ENCODE results near the gene SEMA7A. TPM values are rescaled to one million over a fixed set of nuclear protein-coding genes. Genes with fewer than 3 reads are reported as not detected.

SEMA7A gene
- total and polyA plus RNA-seq, 8 donors, result 4.5 to 7.8 (median 5.9) TPM

- Histone ChIP-seq H3K27ac (no peak overlapping the region), H3K27me3 (no peaks in the 10 kb centered on the region), H3K4me1 (peaks cover 0 to 36% of the 10 kb centered on the region in 2 donors), H3K9me3 (no peaks in the 10 kb centered on the region), H3K4me3 (no peak overlapping the region), H3K36me3 (no peaks in the 10 kb centered on the region)
- DNase-seq (peak; percentile 61 to 98 (median 86)), ATAC-seq (peak; percentile 95)
- intact Hi-C loops (cut with DNase I), result loop anchor here (5.0 kb wide), 1 partner anchor 55 kb away; no protein-coding TSS in a partner anchor
- peak; percentile 95 to 98 for TF ChIP-seq CTCF (IDR thresholded peaks at IDR 0.05)
These were observed 51.5 kb downstream of the SEMA7A start for GRCh38 chr15:74382004-74382816.

GRCh38 chr15:74381481-74381880, 52.3 kb downstream of the SEMA7A start:
- Histone ChIP-seq H3K4me1 (peaks cover 0 to 36% of the 10 kb centered on the region in 2 donors), H3K27ac (no peak overlapping the region), H3K27me3 (no peaks in the 10 kb centered on the region), H3K9me3 (no peaks in the 10 kb centered on the region), H3K4me3 (no peak overlapping the region), H3K36me3 (no peaks in the 10 kb centered on the region)
- no peak for DNase-seq
- TF ChIP-seq CTCF (IDR thresholded peaks at IDR 0.05), result no peak
- ATAC-seq, result no peak
- intact Hi-C loops (cut with DNase I), result loop anchor here (5.0 kb wide), 1 partner anchor 56 kb away; no protein-coding TSS in a partner anchor

- H3K9me3 ChIP-seq, result no peaks in the 10 kb centered on the region
- no peak for TF ChIP-seq CTCF (IDR thresholded peaks at IDR 0.05)
- no peaks in the 10 kb centered on the region for H3K36me3 ChIP-seq
- no peaks in the 10 kb centered on the region for H3K27me3 ChIP-seq
- no peak overlapping the region for H3K27ac ChIP-seq
- no peak overlapping the region for H3K4me3 ChIP-seq
- intact Hi-C loops (cut with DNase I), result loop anchor here (5.0 kb wide), 1 partner anchor 56 kb away; no protein-coding TSS in a partner anchor
- peaks cover 0 to 36% of the 10 kb centered on the region in 2 donors for H3K4me1 ChIP-seq
- no peak for ATAC-seq
- no peak for DNase-seq
These were observed 52.6 kb downstream of the SEMA7A start for GRCh38 chr15:74381190-74381453.

GRCh38 chr15:74380361-74381189, 53.2 kb downstream of the SEMA7A start:
- ATAC-seq, result no peak
- Histone ChIP-seq H3K27ac (no peak overlapping the region), H3K9me3 (no peaks in the 10 kb centered on the region), H3K4me1 (peaks cover 0 to 31% of the 10 kb centered on the region in 2 donors), H3K4me3 (no peak overlapping the region), H3K36me3 (no peaks in the 10 kb centered on the region), H3K27me3 (no peaks in the 10 kb centered on the region)
- no peak for TF ChIP-seq CTCF (IDR thresholded peaks at IDR 0.05)
- no peak for DNase-seq
- intact Hi-C loops (cut with DNase I), result loop anchor here (5.0 kb wide), 1 partner anchor 57 kb away; no protein-coding TSS in a partner anchor

GRCh38 chr15:74378848-74379247, 54.9 kb downstream of the SEMA7A start:
- no peak for TF ChIP-seq CTCF (IDR thresholded peaks at IDR 0.05)
- no peaks in the 10 kb centered on the region for H3K9me3 ChIP-seq
- intact Hi-C loops (cut with DNase I), result loop anchor here in 1 of 2 donors (5.0 kb wide), 1 partner anchor 378 kb away; no protein-coding TSS in a partner anchor
- peaks cover 0 to 26% of the 10 kb centered on the region in 2 donors for H3K4me1 ChIP-seq
- H3K27me3 ChIP-seq, result no peaks in the 10 kb centered on the region
- no peak overlapping the region for H3K4me3 ChIP-seq
- DNase-seq (no peak), ATAC-seq (no peak)
- H3K36me3 ChIP-seq, result no peaks in the 10 kb centered on the region
- no peak overlapping the region for H3K27ac ChIP-seq
